ENCODE results near the gene SRCIN1.
"Not testable (repeated sequence)": the region's sequence is repeated elsewhere in the genome, so short reads cannot be mapped to it uniquely, and the experiment has no call there.

DNA sequence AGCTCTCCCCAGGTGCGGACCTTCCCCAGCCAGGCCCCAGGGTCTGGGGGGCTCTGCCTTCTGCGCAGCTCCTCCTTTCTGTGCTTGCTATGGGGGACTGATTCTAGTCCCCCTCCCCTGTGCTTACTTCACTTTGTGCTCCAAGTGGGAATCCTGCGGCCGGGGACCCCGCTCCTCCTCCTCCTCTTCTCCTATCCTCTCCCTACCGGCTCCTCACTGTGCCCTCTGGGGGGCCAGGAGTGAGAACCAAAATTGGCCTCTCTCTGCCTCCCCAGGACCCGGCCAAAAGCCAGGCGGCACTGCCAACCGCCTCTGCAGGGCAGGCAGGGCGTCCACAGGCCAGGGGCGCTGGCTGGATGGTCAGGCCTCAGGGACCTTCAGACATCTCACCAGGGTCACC lies 74.0 kb downstream of the SRCIN1 start:
- TF ChIP-seq, protein P1, sequence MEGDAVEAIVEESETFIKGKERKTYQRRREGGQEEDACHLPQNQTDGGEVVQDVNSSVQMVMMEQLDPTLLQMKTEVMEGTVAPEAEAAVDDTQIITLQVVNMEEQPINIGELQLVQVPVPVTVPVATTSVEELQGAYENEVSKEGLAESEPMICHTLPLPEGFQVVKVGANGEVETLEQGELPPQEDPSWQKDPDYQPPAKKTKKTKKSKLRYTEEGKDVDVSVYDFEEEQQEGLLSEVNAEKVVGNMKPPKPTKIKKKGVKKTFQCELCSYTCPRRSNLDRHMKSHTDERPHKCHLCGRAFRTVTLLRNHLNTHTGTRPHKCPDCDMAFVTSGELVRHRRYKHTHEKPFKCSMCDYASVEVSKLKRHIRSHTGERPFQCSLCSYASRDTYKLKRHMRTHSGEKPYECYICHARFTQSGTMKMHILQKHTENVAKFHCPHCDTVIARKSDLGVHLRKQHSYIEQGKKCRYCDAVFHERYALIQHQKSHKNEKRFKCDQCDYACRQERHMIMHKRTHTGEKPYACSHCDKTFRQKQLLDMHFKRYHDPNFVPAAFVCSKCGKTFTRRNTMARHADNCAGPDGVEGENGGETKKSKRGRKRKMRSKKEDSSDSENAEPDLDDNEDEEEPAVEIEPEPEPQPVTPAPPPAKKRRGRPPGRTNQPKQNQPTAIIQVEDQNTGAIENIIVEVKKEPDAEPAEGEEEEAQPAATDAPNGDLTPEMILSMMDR (conservative IDR thresholded peaks at IDR 0.05; ENCODE audit: low read depth, low read length) = not testable (repeated sequence)
- not testable (repeated sequence) for TF ChIP-seq EZH2 (IDR thresholded peaks at IDR 0.05; ENCODE audit: low read length, unreplicated experiment)

Measured in PC-3 (cell line).